Caki2 (cell line): Measurements from ENCODE around the gene ABCB8. TPM values are rescaled to one million over a fixed set of nuclear protein-coding genes. Genes with fewer than 3 reads are reported as not detected.
A peak's percentile ranks its signal among the peaks of the same experiment; 100 is the strongest.

ENCODE experiments used
- DNase-seq: peaks from one replicate; pipeline ENCODE4 v3.0.0-alpha.2; 2015; ENCODE audit warnings: low read depth
- in situ Hi-C: cut with HindIII; loops from 2 replicates; pipeline ENCODE4 v1.10.0; 2016; ENCODE audit warnings: low sequenced_read_pairs, low pct_unique_long_range_greater_than_20kb, mixed read lengths
- total RNA-seq: library from RNA; depleted of rRNA; stranded (reverse); fragments of >200 nt; shearing (Covaris generic); gene quantifications from 2 replicates; pipeline ENCODE4 v1.2.3, GENCODE V29; 2014; ENCODE audit warnings: low replicate concordance; rRNA removed

Gene ABCB8
- total RNA-seq, 1 experiment from 2014 or later: 19.6 TPM

DNA sequence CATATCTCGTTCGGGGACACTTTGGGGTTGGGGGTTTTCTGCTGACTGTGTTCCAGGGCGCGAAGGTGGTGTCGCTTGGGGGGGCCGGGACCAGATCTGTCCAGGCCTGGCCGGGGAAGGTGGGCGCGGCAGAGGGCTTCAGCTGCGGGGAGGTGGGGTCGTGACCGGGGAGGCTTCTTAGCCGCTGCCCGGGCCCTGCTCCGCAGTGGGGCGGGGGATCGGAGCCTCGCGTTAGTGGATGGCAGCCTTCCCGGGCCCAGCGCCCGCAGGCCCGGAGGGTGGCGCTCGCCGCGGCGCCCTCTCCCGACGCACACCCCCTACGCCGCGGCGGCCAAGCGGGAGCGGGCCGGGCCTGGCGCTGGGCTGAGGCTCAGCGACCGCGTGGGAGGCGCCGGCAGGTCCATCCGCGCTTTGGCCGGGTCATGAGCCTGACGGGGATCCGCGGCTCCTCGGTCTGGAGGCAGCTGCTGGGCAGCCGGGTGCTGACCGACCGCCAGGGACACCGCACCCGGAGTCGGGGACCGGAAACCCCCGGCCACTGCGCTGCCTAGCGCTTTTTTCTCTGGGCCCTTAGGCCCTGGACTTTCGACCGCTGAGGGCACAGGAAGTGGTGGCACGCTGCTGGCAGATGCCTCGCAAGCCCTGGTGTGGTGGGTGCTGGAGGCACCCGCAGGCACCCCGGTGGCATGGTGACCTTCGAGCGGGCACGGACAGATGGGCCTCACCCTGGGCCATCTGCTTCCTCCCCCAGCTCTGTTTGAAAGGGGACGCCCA lies 59.2 kb downstream of the ABCB8 start:
- DNase-seq: peak; percentile 48
- in situ Hi-C loops: no loop called here

DNA sequence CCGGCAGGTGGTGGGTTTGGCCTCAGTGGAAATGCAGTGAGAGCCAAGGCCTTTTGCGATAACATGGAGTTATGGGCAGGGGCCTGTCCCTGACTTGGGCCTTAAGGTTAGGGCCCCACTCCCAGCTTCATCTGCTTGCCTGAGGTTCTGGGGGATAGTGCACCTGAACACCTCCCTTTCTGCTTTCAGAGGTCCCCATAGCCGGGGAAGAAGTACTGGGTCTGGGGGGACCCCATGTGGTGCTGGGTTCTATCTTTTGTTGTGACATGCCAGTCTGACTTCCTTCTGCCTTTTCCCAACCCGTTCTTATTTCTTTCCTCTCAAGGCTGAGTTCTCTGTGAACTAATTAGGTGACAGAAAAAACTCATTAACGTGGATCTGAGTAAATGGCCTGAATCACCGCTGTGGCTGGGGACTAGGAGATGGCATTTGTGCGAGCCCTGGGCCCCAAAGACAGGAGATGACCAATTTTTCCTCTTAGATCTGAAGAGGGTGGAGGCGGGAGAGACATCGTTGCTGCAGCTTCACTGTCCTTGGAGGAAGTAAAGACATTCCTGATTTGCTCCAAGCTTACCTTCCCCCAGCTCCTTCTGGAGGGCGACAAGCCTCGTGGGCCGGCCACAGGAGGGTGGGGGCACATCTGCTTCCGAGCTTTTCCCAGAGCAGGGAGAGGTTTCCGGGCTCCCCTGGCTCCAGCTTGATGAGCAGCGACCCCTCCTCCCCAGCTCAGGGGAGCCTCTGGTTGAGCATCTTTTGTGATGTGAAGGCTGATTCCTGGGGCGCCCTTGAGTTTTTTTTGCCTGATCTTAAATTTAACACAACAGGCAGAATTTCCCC lies 60.0 kb downstream of the ABCB8 start:
- DNase-seq: no peak
- in situ Hi-C loops: no loop called here

DNA sequence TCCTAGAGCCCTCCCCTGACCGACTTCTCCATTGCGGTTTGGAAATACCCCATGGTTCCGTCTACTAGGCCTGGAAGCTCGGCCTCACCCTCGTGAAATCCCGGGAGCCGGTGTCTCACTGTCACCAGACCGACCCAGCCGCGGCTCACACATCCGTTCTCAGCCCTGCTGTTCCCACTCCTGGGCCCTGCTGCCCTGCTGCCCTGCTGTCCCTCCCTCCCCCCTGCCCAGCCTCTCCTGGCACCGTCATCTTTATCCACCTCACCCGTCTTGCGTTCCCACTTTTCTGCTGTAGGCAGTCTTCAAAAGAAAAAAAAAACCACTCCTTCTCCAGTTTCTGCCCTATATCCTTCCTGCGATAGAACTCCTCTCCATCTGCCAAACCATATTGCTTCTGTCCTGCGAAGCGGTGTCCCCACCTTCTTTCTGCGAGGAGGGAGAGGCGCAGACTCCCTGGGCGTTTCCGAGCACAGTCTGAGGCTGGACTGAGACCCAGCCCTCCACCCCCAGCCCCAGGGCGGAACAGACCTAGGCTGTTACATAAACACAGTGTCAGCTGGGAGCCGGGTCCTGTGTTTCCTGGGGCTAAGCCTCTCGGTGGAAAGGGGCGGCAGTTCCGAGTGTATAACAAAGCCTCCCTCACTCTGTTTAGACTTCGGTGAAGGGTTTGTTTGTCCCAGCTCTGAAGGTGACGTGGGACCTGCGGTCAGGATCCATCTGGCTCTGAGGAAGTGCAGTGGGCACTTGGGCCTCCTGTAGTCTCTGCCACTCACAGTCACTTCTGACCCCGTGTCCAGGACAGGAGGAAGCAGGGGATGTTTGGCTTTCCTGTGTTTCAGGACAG lies 60.8 kb downstream of the ABCB8 start:
- no peak for DNase-seq
- in situ Hi-C loops: no loop called here

GRCh38 chr7:151089893-151090730 lies 61.9 kb downstream of the ABCB8 start:
- DNase-seq: no peak
- in situ Hi-C loops: no loop called here

- DNase-seq: no peak
- in situ Hi-C loops: no loop called here
Measured at GRCh38 chr7:151091003-151091402, 62.8 kb downstream of the ABCB8 start.

GRCh38 chr7:151091431-151091830 lies 63.2 kb downstream of the ABCB8 start:
- DNase-seq: no peak
- in situ Hi-C loops: no loop called here

DNA sequence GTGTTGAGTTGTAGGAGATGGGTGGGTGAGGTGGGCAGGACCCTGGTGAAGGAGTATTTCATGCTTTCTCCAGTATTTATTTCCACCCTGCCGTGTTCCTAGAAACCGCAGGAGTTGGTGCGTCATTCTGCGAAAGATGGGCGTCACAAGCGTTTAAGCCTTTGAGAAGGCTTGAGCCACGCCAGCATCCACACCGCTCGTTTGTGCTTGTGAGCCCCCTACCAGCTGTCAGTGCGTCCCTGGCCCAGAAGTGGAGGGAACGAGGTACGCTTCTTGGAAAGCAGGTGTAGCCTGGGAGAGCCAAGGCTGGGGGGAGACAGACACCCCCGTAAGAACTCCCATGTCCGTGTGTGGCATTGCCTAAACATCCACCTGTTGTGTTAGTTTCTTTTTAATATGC lies 63.7 kb downstream of the ABCB8 start:
- in situ Hi-C loops: no loop called here

DNA sequence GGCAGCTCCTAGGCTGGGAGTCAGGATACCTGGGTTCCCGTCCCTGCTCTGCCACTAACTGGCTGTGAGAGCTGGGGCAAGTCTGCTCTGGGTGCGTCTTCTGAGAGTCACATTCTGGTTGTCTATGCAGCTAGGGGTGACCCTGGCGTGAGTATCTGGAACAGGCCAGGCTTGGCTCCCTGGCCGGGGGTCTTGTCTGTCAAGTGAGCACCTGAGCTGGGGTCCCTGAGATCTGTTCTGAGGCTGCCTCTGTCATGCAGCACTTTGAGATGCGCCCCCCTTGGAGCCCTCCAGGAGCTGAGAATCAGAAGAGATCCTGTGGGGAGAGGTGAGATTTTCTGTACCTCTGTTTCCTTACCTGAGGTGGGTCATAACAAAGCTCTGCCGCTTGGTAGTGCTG lies 65.5 kb downstream of the ABCB8 start:
- in situ Hi-C loops: no loop called here
- no peak for DNase-seq

More for the DNA sequence above, 63.7 kb downstream of the ABCB8 start:
- no peak for DNase-seq

DNA sequence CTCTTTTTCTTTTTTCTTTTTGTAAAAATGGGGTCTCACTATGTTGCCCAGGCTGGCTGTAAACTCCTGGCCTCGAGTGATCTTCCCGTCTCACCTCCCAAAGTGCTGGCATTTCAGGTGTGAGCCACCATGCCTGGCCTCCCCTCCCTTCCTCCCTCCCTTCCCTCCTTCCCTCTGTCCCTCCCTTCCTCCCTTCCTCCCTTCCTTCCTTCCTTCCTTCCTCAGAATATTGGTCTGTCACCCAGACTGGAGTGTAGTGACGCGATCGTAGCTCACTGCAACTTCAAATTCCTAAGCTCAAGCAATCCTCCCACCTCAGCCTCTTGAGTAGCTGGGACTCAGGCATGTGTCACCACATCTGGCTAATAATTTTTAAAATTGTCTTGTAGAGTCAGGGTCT lies 66.4 kb downstream of the ABCB8 start:
- DNase-seq: no peak

DNA sequence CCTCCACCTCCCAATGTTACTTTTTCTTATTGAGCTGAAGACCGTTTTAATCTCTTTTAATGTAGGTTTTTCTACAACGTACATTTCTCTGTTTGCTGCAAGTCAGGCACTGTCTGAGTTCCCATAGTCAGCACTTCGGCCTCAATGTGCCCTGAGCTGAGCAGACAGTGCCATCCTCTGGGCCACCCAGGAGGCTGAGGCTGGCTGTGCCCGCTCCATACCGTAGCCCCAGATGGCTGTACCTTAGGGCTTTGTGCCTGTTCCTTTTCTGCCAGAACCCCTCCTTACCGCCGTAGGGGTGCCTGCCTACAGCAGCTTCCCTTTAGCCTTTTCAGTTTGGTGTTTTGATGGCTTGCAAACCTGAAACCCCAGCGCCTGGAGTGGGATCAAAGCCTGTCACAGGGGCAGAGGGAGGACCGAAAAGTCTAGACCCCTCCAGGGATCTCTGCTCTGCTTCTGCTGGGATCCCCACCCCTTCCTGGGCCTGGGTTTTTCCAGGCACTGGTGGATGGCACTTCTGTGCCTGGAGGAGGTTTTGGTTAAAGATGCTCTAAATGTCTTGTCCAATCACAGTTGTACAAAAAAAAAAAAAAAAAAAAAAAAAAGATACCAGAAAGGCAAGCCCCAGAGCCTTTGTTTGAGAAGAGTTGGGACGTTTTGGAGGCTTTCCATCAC lies 67.0 kb downstream of the ABCB8 start:
- DNase-seq: no peak
- in situ Hi-C loops: no loop called here

More for the DNA sequence above, 66.4 kb downstream of the ABCB8 start:
- in situ Hi-C loops: no loop called here

GRCh38 chr7:151095828-151096475 lies 67.7 kb downstream of the ABCB8 start:
- no peak for DNase-seq
- in situ Hi-C loops: no loop called here

Other genes starting within 250 kb of the ABCB8 start
- not detected in 2 replicates for gene TMEM176B, start 228.1 kb upstream of the ABCB8 start, total RNA-seq
- gene TMEM176A, start 227.7 kb upstream of the ABCB8 start, total RNA-seq: not detected in 2 replicates
- gene AOC1, start 175.9 kb upstream of the ABCB8 start, total RNA-seq: not detected in 2 replicates
- gene KCNH2, start 50.1 kb upstream of the ABCB8 start, total RNA-seq: 8.4 and 9.1 TPM in 2 replicates
- gene NOS3, start 37.4 kb upstream of the ABCB8 start, total RNA-seq: 2.9 and 12.0 TPM in 2 replicates
- 0.68 TPM in 1 of 2 replicates, not detected in the other for gene ATG9B, start 4.0 kb upstream of the ABCB8 start, total RNA-seq
- gene ASIC3, start 20.1 kb downstream of the ABCB8 start, total RNA-seq: 0.84 and 1.6 TPM in 2 replicates
- 30.1 and 37.2 TPM in 2 replicates for gene CDK5, start 29.4 kb downstream of the ABCB8 start, total RNA-seq
- 237 and 345 TPM in 2 replicates for gene SLC4A2, start 31.1 kb downstream of the ABCB8 start, total RNA-seq
- gene FASTK, start 52.4 kb downstream of the ABCB8 start, total RNA-seq: 126 and 140 TPM in 2 replicates
- gene TMUB1, start 55.0 kb downstream of the ABCB8 start, total RNA-seq: 63.7 and 67.2 TPM in 2 replicates
- 32.6 and 33.8 TPM in 2 replicates for gene AGAP3, start 58.0 kb downstream of the ABCB8 start, total RNA-seq
- gene GBX1, start 139.2 kb downstream of the ABCB8 start, total RNA-seq: not detected in 2 replicates
- gene ASB10, start 158.8 kb downstream of the ABCB8 start, total RNA-seq: not detected in 2 replicates
- gene H2BK1, start 182.0 kb downstream of the ABCB8 start, total RNA-seq: not detected in 2 replicates
- 36.8 and 47.9 TPM in 2 replicates for gene ABCF2, start 198.8 kb downstream of the ABCB8 start, total RNA-seq
- 27.5 and 38.2 TPM in 2 replicates for gene CHPF2, start 204.0 kb downstream of the ABCB8 start, total RNA-seq
- 12.4 and 13.1 TPM in 2 replicates for gene SMARCD3, start 220.2 kb downstream of the ABCB8 start, total RNA-seq